ENCODE results near the gene CLIP2. TPM values are rescaled to one million over a fixed set of nuclear protein-coding genes. Genes with fewer than 3 reads are reported as not detected.
"Not testable (repeated sequence)": the region's sequence is repeated elsewhere in the genome, so short reads cannot be mapped to it uniquely, and the experiment has no call there.

Gene CLIP2
- total RNA-seq, 2 experiments from 2014 or later, result 3.6 to 6.3 TPM

- Histone ChIP-seq H4K20me1 (ENCODE audit: insufficient read depth, low read length) (no peaks in the 10 kb centered on the region), H3K4me3 (ENCODE audit: low read depth, low read length, poor library complexity, severe bottlenecking) (no peak overlapping the region), H3K4me2 (ENCODE audit: low read length) (no peak overlapping the region), H3K4me1 (ENCODE audit: insufficient read depth, low read length, poor library complexity, severe bottlenecking) (no peaks in the 10 kb centered on the region), H3K36me3 (ENCODE audit: insufficient read depth, low read length) (no peaks in the 10 kb centered on the region), H3K79me2 (ENCODE audit: insufficient read depth, low read depth, low read length) (no peaks in the 10 kb centered on the region), H3K9me3 (ENCODE audit: low read length) (no peaks in the 10 kb centered on the region), H2AFZ (ENCODE audit: low read length) (no peak overlapping the region), H3K9me2 (ENCODE audit: insufficient read depth, low read length) (no peaks in the 10 kb centered on the region), H3K27ac (ENCODE audit: low read depth, low read length, poor library complexity, severe bottlenecking) (no peak overlapping the region)
- CTCF ChIA-PET (ENCODE audit: unreplicated experiment), result interaction anchor here (0.5 to 2.8 kb wide), 10 partner anchors 9 to 647 kb away, joined by 3 to 27 read pairs (median 4); no protein-coding TSS in a partner anchor
- TF ChIP-seq CTCF (conservative IDR thresholded peaks at IDR 0.05; ENCODE audit: low read length), result peak; percentile 98
- no peak for TF ChIP-seq EZH2phosphoT487 (IDR thresholded peaks at IDR 0.05; ENCODE audit: borderline replicate concordance, low read depth, low read length)
- POLR2A ChIA-PET, result interaction anchor here (0.6 to 1.6 kb wide), 7 partner anchors 12 to 195 kb away, joined by 3 to 8 read pairs (median 3); no protein-coding TSS in a partner anchor
- intact Hi-C loops (cut with micrococcal nuclease; ENCODE audit: unreplicated experiment), result loop anchor here (1.0 to 5.0 kb wide), 5 partner anchors 109 to 349 kb away; no protein-coding TSS in a partner anchor
- no TSS peak for BruUV-seq (replicated peaks)
- DNase-seq (ENCODE audit: low spot score), result peak; percentile 77
These were observed 112.1 kb downstream of the CLIP2 start for GRCh38 chr7:74401137-74401859.

GRCh38 chr7:74402668-74403067 lies 113.5 kb downstream of the CLIP2 start:
- H3K9me3 ChIP-seq (ENCODE audit: low read length); H3K4me3 ChIP-seq (ENCODE audit: low read depth, low read length, poor library complexity, severe bottlenecking); H3K36me3 ChIP-seq (ENCODE audit: insufficient read depth, low read length); H3K9me2 ChIP-seq (ENCODE audit: insufficient read depth, low read length); H3K79me2 ChIP-seq (ENCODE audit: insufficient read depth, low read depth, low read length); H3K4me1 ChIP-seq (ENCODE audit: insufficient read depth, low read length, poor library complexity, severe bottlenecking); H4K20me1 ChIP-seq (ENCODE audit: insufficient read depth, low read length); BruUV-seq (replicated peaks); H3K27ac ChIP-seq (ENCODE audit: low read depth, low read length, poor library complexity, severe bottlenecking); DNase-seq (ENCODE audit: low spot score); H3K4me2 ChIP-seq (ENCODE audit: low read length); H2AFZ ChIP-seq (ENCODE audit: low read length): not testable (repeated sequence)
- POLR2A ChIA-PET, result interaction anchor here (1.4 kb wide), 1 partner anchor 31 kb away, joined by 3 read pairs; no protein-coding TSS in a partner anchor
- CTCF ChIA-PET (ENCODE audit: unreplicated experiment), result interaction anchor here (0.6 to 2.8 kb wide), 2 partner anchors 8 to 127 kb away, joined by 3 to 9 read pairs; no protein-coding TSS in a partner anchor
- intact Hi-C loops (cut with micrococcal nuclease; ENCODE audit: unreplicated experiment), result loop anchor here (5.0 kb wide), 2 partner anchors 110 to 350 kb away; no protein-coding TSS in a partner anchor

GRCh38 chr7:74403521-74404387 lies 114.5 kb downstream of the CLIP2 start:
- CTCF ChIA-PET (ENCODE audit: unreplicated experiment), result no interaction called here
- Histone ChIP-seq H3K4me1 (ENCODE audit: insufficient read depth, low read length, poor library complexity, severe bottlenecking) (no peaks in the 10 kb centered on the region), H3K9me3 (ENCODE audit: low read length) (no peaks in the 10 kb centered on the region), H3K9me2 (ENCODE audit: insufficient read depth, low read length) (no peaks in the 10 kb centered on the region), H3K79me2 (ENCODE audit: insufficient read depth, low read depth, low read length) (no peaks in the 10 kb centered on the region), H4K20me1 (ENCODE audit: insufficient read depth, low read length) (no peaks in the 10 kb centered on the region), H3K4me3 (ENCODE audit: low read depth, low read length, poor library complexity, severe bottlenecking) (no peak overlapping the region), H2AFZ (ENCODE audit: low read length) (no peak overlapping the region), H3K4me2 (ENCODE audit: low read length) (no peak overlapping the region), H3K36me3 (ENCODE audit: insufficient read depth, low read length) (no peaks in the 10 kb centered on the region), H3K27ac (ENCODE audit: low read depth, low read length, poor library complexity, severe bottlenecking) (no peak overlapping the region)
- intact Hi-C loops (cut with micrococcal nuclease; ENCODE audit: unreplicated experiment), result loop anchor here (5.0 kb wide), 2 partner anchors 111 to 351 kb away; no protein-coding TSS in a partner anchor
- no peak for TF ChIP-seq EZH2phosphoT487 (IDR thresholded peaks at IDR 0.05; ENCODE audit: borderline replicate concordance, low read depth, low read length)
- no peak for TF ChIP-seq CTCF (conservative IDR thresholded peaks at IDR 0.05; ENCODE audit: low read length)
- POLR2A ChIA-PET, result interaction anchor here (0.6 kb wide), 1 partner anchor 94 kb away, joined by 3 read pairs; no protein-coding TSS in a partner anchor
- no TSS peak for BruUV-seq (replicated peaks)
- DNase-seq (ENCODE audit: low spot score), result no peak

Data from OCI-LY7 (cell line).